GM12891 (cell line): ENCODE data around the gene DMXL1.

Experiments
- POLR2A ChIP-seq: IDR thresholded peaks from 2 replicates; pipeline ENCODE4 v1.6.1; 2011; ENCODE audit warnings: low read depth, low read length, control low read depth
- POLR2AphosphoS5 ChIP-seq: IDR thresholded peaks from 2 replicates; pipeline ENCODE4 v1.6.1; 2011; ENCODE audit warnings: low read depth, low read length, control low read depth
- TAF1 ChIP-seq: IDR thresholded peaks from 2 replicates; pipeline ENCODE4 v1.6.1; 2011; ENCODE audit warnings: low read depth, low read length, control low read depth

DNA sequence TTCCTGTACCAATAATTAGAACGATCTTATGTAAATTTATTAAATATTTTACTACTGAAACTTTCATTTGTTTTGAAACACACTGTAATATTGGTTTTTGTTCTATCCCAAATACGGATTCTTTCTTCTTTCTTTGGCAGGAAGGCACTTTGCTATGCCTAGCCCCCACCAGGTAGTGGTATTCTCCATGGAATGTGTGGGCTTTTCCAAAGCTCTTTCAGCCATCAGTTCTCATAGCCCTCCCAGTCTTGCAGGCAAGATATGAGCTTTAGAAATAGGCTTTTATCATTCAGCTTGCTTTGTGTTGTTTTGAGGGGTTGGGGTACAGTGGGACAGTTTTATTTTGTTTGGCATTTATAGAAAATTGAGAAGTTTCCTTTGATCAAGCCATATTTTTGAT lies 107.5 kb downstream of the DMXL1 start:
- TF ChIP-seq POLR2AphosphoS5 = no peak
- no peak for TF ChIP-seq POLR2A
- no peak for TF ChIP-seq TAF1
